ENCODE results near the gene IVL.

The IVL gene, protein sequence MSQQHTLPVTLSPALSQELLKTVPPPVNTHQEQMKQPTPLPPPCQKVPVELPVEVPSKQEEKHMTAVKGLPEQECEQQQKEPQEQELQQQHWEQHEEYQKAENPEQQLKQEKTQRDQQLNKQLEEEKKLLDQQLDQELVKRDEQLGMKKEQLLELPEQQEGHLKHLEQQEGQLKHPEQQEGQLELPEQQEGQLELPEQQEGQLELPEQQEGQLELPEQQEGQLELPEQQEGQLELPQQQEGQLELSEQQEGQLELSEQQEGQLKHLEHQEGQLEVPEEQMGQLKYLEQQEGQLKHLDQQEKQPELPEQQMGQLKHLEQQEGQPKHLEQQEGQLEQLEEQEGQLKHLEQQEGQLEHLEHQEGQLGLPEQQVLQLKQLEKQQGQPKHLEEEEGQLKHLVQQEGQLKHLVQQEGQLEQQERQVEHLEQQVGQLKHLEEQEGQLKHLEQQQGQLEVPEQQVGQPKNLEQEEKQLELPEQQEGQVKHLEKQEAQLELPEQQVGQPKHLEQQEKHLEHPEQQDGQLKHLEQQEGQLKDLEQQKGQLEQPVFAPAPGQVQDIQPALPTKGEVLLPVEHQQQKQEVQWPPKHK

DNA sequence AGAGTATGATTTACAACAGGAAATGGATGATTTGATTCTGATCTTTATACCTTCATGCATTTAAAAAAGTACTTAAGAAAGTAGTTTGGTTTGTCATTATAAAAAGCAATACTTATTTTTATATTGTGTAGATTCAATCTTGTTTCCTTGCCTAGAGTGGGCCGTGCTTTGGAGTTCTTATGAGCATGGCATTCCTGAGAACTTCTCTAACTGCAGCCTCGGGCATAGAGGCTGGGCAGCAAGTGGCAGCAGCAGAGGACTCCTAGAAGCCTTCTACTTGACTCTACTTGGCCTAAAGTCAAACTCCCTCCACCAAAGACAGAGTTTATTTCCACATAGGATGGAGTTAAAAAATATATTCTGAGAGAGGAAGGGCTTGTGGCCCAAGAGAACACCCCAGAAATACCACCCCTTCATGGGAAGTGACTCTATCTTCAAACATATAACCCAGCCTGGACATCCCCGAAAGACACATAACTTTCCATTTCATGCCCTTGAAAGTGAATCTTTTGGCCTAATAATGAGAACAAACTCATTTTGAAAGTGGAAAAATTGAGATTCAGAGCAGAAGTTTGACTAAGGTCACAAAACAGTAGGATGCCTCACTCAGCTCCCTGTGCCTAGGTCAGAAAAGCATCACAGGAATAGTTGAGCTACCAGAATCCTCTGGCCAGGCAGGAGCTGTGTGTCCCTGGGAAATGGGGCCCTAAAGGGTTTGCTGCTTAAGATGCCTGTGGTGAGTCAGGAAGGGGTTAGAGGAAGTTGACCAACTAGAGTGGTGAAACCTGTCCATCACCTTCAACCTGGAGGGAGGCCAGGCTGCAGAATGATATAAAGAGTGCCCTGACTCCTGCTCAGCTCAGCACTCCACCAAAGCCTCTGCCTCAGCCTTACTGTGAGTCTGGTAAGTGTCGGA, at the start of gene IVL:
IVL (plus strand) TSS at position 861 of the 916 bp plus-strand sequence. CDS start 1,252 bp downstream, outside the sequence.
- no peak for DNase-seq (ENCODE audit: low read depth, low spot score)
- Histone ChIP-seq H3K9me3 (ENCODE audit: insufficient read depth, low read length) (0 out of 2 replicates have a peak, but pooled peaks cover 5% of the 10 kb centered on the region), H3K36me3 (ENCODE audit: insufficient read depth, insufficient read length, low read length) (no peaks in the 10 kb centered on the region), H3K27me3 (ENCODE audit: insufficient read depth, insufficient read length) (peaks cover 24% of the 10 kb centered on the region), H3K9ac (ENCODE audit: insufficient read length, low read depth) (no peak within 1 kb of the TSS), H3K4me3 (ENCODE audit: insufficient read length, low read depth) (no peak within 1 kb of the TSS), H3K4me1 (ENCODE audit: insufficient read depth, insufficient read length) (no peaks in the 10 kb centered on the region)
- TF ChIP-seq SUZ12 (IDR thresholded peaks at IDR 0.05; ENCODE audit: extremely low read depth, insufficient read depth, insufficient read length) (no peak), ZNF274 (IDR thresholded peaks at IDR 0.05; ENCODE audit: low read depth, low read length) (no peak), YY1 (IDR thresholded peaks at IDR 0.05; ENCODE audit: insufficient read depth, insufficient read length) (no peak)

DNA sequence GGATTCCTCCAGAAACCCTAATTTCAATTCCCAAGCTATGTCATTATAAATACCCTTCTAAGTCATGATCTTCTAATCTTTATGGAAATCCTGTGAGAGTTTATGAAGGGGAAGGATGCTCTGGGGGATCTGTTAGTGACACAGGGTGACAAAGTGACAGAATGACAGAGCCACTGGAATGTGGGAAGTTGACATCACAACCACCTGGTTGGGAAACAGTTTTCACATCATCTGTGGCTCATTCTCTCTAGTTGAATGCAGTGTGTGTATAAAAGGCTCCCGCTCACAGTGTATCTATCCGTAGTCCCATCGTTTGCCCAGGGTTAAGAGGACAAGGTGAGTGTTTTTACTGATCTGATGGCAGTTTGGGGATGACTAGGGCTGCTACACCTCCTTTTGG, 48.6 kb upstream of the IVL start, which contains the start of gene LCE7A:
LCE7A (plus strand) TSS at position 301 of the 400 bp plus-strand sequence. CDS start 702 bp downstream, outside the sequence.
- no peak within 1 kb of the TSS for H3K4me3 ChIP-seq (ENCODE audit: insufficient read length, low read depth)
- no peak within 1 kb of the TSS for H3K9ac ChIP-seq (ENCODE audit: insufficient read length, low read depth)
- H3K9me3 ChIP-seq (ENCODE audit: insufficient read depth, low read length) = no peaks in the 10 kb centered on the region
- H3K27me3 ChIP-seq (ENCODE audit: insufficient read depth, insufficient read length) = no peaks in the 10 kb centered on the region
- no peak for TF ChIP-seq YY1 (IDR thresholded peaks at IDR 0.05; ENCODE audit: insufficient read depth, insufficient read length)
- no peak for TF ChIP-seq ZNF274 (IDR thresholded peaks at IDR 0.05; ENCODE audit: low read depth, low read length)
- TF ChIP-seq SUZ12 (IDR thresholded peaks at IDR 0.05; ENCODE audit: extremely low read depth, insufficient read depth, insufficient read length) = no peak
- H3K4me1 ChIP-seq (ENCODE audit: insufficient read depth, insufficient read length) = no peaks in the 10 kb centered on the region
- no peak for DNase-seq (ENCODE audit: low read depth, low spot score)
- no peaks in the 10 kb centered on the region for H3K36me3 ChIP-seq (ENCODE audit: insufficient read depth, insufficient read length, low read length)

DNA sequence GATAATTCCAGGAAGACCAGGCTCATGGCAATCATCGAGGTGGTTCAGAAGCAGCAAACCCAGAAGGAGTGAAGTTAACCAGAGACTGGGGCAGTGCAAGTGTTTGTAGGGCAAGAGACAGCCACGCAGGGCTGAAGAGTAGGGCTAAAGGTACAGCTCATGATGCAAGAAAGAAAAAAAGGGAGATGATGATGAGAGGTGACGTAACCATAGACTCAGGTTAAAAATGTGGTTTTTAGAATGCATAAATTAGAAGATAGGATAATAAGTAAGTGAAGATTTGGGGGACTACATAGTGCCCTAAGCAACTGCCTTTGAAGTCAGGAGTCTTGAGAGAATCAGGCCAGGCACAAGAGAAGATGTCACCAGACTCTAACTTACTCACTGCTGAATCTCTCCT, 48.2 kb upstream of the IVL start:
- TF ChIP-seq YY1 (IDR thresholded peaks at IDR 0.05; ENCODE audit: insufficient read depth, insufficient read length) (no peak), SUZ12 (IDR thresholded peaks at IDR 0.05; ENCODE audit: extremely low read depth, insufficient read depth, insufficient read length) (no peak), ZNF274 (IDR thresholded peaks at IDR 0.05; ENCODE audit: low read depth, low read length) (no peak)
- Histone ChIP-seq H3K9me3 (ENCODE audit: insufficient read depth, low read length) (no peaks in the 10 kb centered on the region), H3K4me1 (ENCODE audit: insufficient read depth, insufficient read length) (no peaks in the 10 kb centered on the region)

DNA sequence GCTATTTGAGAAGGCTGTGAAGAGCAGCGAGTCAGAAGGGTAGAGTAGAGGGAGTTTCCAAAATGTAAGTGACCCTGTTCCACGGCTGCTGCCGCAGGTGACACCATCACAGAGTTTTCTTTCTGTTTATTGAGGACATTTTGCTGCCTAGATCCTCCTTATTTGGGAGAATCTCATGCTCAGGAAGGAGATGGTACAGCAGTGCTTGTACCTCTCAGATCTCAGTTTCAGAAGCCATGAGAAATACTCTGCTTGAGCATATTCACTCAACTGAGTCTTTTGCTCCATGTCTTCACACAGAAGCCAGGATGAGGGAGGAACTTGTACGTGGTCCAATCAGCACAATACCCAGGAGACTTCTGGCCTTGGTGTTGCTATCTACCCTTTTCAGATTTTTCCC, 47.0 kb upstream of the IVL start:
- no peak for DNase-seq (ENCODE audit: low read depth, low spot score)
- no peaks in the 10 kb centered on the region for H3K36me3 ChIP-seq (ENCODE audit: insufficient read depth, insufficient read length, low read length)
- no peak overlapping the region for H3K9ac ChIP-seq (ENCODE audit: insufficient read length, low read depth)
- TF ChIP-seq ZNF274 (IDR thresholded peaks at IDR 0.05; ENCODE audit: low read depth, low read length) = no peak
- TF ChIP-seq YY1 (IDR thresholded peaks at IDR 0.05; ENCODE audit: insufficient read depth, insufficient read length) = no peak
- no peak for TF ChIP-seq SUZ12 (IDR thresholded peaks at IDR 0.05; ENCODE audit: extremely low read depth, insufficient read depth, insufficient read length)
- H3K27me3 ChIP-seq (ENCODE audit: insufficient read depth, insufficient read length) = no peaks in the 10 kb centered on the region
- H3K4me3 ChIP-seq (ENCODE audit: insufficient read length, low read depth) = no peak overlapping the region
- no peaks in the 10 kb centered on the region for H3K9me3 ChIP-seq (ENCODE audit: insufficient read depth, low read length)
- H3K4me1 ChIP-seq (ENCODE audit: insufficient read depth, insufficient read length) = no peaks in the 10 kb centered on the region

More for the DNA sequence above, 48.2 kb upstream of the IVL start:
- no peak overlapping the region for H3K9ac ChIP-seq (ENCODE audit: insufficient read length, low read depth)
- no peaks in the 10 kb centered on the region for H3K36me3 ChIP-seq (ENCODE audit: insufficient read depth, insufficient read length, low read length)
- H3K27me3 ChIP-seq (ENCODE audit: insufficient read depth, insufficient read length) = no peaks in the 10 kb centered on the region
- H3K4me3 ChIP-seq (ENCODE audit: insufficient read length, low read depth) = no peak overlapping the region
- no peak for DNase-seq (ENCODE audit: low read depth, low spot score)

DNA sequence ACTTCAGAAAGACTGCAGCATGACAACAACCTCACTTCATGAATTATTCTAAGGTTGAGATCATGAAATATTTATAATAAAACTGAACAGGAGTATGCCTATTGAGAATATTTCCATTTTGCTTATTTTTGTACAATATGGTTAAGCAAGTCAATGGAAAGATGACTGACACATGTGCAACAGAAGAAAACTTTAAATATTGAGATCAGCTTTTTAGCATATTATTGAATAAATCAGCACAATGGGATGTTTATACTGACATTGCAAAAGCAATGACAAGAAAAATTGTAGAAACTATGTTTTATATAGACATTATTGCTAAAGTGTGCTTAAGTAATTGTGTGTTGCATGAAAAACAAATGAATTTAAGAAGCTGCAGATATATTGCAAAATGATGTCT, 43.9 kb upstream of the IVL start:
- Histone ChIP-seq H3K9me3 (ENCODE audit: insufficient read depth, low read length) (no peaks in the 10 kb centered on the region), H3K4me1 (ENCODE audit: insufficient read depth, insufficient read length) (no peaks in the 10 kb centered on the region), H3K9ac (ENCODE audit: insufficient read length, low read depth) (no peak overlapping the region), H3K27me3 (ENCODE audit: insufficient read depth, insufficient read length) (no peaks in the 10 kb centered on the region), H3K36me3 (ENCODE audit: insufficient read depth, insufficient read length, low read length) (no peaks in the 10 kb centered on the region), H3K4me3 (ENCODE audit: insufficient read length, low read depth) (no peak overlapping the region)
- no peak for TF ChIP-seq SUZ12 (IDR thresholded peaks at IDR 0.05; ENCODE audit: extremely low read depth, insufficient read depth, insufficient read length)
- TF ChIP-seq YY1 (IDR thresholded peaks at IDR 0.05; ENCODE audit: insufficient read depth, insufficient read length) = no peak
- TF ChIP-seq ZNF274 (IDR thresholded peaks at IDR 0.05; ENCODE audit: low read depth, low read length) = no peak
- DNase-seq (ENCODE audit: low read depth, low spot score) = no peak

DNA sequence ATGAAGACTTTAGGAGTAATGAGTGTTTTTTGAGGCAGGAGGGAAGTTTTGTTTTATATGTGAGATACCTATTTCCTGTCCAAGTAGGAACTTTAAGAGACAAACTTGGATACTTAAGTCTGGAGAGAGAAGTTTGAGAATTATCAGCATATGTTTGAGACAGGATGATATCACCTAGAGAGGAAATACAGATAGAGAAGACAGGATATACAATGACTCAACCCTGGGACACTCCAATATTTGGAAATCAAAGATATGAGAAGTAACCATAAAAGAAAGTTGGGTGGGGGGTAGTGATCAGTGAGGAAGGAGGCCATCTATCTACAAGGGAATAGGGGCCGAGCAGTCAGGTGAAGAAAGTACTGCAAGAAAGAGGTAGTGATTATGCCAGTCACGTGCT, 42.0 kb upstream of the IVL start:
- Histone ChIP-seq H3K36me3 (ENCODE audit: insufficient read depth, insufficient read length, low read length) (no peaks in the 10 kb centered on the region), H3K27me3 (ENCODE audit: insufficient read depth, insufficient read length) (no peaks in the 10 kb centered on the region), H3K9me3 (ENCODE audit: insufficient read depth, low read length) (no peaks in the 10 kb centered on the region), H3K4me3 (ENCODE audit: insufficient read length, low read depth) (no peak overlapping the region), H3K4me1 (ENCODE audit: insufficient read depth, insufficient read length) (no peaks in the 10 kb centered on the region), H3K9ac (ENCODE audit: insufficient read length, low read depth) (no peak overlapping the region)
- TF ChIP-seq SUZ12 (IDR thresholded peaks at IDR 0.05; ENCODE audit: extremely low read depth, insufficient read depth, insufficient read length) (no peak), ZNF274 (IDR thresholded peaks at IDR 0.05; ENCODE audit: low read depth, low read length) (no peak), YY1 (IDR thresholded peaks at IDR 0.05; ENCODE audit: insufficient read depth, insufficient read length) (no peak)
- DNase-seq (ENCODE audit: low read depth, low spot score) = no peak
